SK-N-SH (cell line): ENCODE data around the gene MACROD2.

Experiments used
- EP300 ChIP-seq, 2 experiments: IDR thresholded peaks; 2 replicates each; pipeline versions ENCODE4 v1.4.0 to v1.6.1; 2012; ENCODE audit warnings: borderline replicate concordance in 1 of 2, low read depth in 1 of 2, low read length in 1 of 2
- EZH2phosphoT487 ChIP-seq: fragments of 200-600 bp; sonication (generic); IDR thresholded peaks from 2 replicates; pipeline ENCODE4 v1.6.1; 2017; ENCODE audit warnings: low read depth, mixed run types, mild to moderate bottlenecking, antibody characterized with exemption, moderate library complexity, borderline replicate concordance
- POLR2AphosphoS5 ChIP-seq: IDR thresholded peaks from 2 replicates; pipeline ENCODE4 v1.6.1; 2012; ENCODE audit warnings: low read depth, low read length
- TF ChIP-seq, protein P1 (sequence below): IDR thresholded peaks from 2 replicates; pipeline ENCODE4 v1.4.0; 2012; ENCODE audit warnings: low read depth
- TF ChIP-seq, protein P2 (sequence below): fragments of 150-350 bp; IDR thresholded peaks from 2 replicates; pipeline ENCODE4 v1.6.1; 2017; ENCODE audit warnings: antibody characterized with exemption, low read length, low read depth, borderline replicate concordance

DNA sequence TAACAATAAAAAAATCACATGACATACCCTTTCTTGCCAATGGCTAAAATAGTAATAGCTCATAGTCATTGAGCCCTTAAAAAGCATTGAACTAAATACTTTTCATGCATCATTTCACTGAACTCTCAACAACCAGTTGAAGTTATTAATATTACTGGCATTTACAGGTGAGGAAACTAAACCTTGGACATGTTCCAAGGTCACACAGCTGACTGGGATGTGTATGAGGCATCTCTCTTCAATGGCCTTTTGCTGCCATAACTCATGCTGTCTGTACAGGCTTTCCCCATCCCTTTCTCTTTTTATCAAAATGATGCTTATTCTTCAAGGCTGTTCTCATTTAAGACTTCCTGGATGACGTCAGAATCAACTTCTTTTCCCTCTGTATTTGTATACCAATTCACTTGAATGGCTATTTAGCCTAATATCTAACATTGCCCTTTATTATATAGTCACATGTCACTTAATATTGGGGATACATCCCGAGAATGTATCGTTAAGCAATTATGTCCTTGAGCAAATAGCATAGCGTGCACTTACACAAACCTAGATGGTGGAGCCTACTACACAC lies 2101.5 kb downstream of the MACROD2 start:
- TF ChIP-seq, protein P1, sequence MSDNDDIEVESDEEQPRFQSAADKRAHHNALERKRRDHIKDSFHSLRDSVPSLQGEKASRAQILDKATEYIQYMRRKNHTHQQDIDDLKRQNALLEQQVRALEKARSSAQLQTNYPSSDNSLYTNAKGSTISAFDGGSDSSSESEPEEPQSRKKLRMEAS: no peak
- TF ChIP-seq, protein P2, sequence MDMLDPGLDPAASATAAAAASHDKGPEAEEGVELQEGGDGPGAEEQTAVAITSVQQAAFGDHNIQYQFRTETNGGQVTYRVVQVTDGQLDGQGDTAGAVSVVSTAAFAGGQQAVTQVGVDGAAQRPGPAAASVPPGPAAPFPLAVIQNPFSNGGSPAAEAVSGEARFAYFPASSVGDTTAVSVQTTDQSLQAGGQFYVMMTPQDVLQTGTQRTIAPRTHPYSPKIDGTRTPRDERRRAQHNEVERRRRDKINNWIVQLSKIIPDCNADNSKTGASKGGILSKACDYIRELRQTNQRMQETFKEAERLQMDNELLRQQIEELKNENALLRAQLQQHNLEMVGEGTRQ: no peak
- no peak for TF ChIP-seq POLR2AphosphoS5
- no peak for TF ChIP-seq EZH2phosphoT487
- no peak for TF ChIP-seq EP300 (IDR thresholded peaks at IDR 0.05; ENCODE audit: borderline replicate concordance in 1 of 2, low read depth in 1 of 2, low read length in 1 of 2)
